SK-N-SH (cell line): Measurements from ENCODE around the gene ST7L. TPM values are rescaled to one million over a fixed set of nuclear protein-coding genes. Genes with fewer than 3 reads are reported as not detected.

Experiments
- CTCF ChIA-PET: fragments of 300-600, 350-600 bp; formaldehyde crosslinking; extraction: SDS; loops from one replicate; lab custom pipeline; 2021; lab: Yijun Ruan, JAX
- POLR2A ChIA-PET: fragments of 350-600 bp; sonication (Branson Sonifier 250); formaldehyde crosslinking; extraction: SDS; loops from one replicate; lab custom pipeline; 2020; ENCODE audit warnings: antibody characterized with exemption, inconsistent platforms; lab: Yijun Ruan, JAX
- DNase-seq: peaks from one replicate; pipeline ENCODE4 v3.0.0; 2012
- H2AFZ ChIP-seq: fragments of 200-600 bp; sonication (generic); 2 replicates; pipeline ENCODE4 v1.8.1; 2016; ENCODE audit warnings: antibody characterized with exemption, mild to moderate bottlenecking, low read depth
- H3F3A ChIP-seq: fragments of 200-600 bp; sonication (generic); replicated peaks from 2 replicates; pipeline ENCODE3; 2016; ENCODE audit warnings: antibody characterized with exemption, mild to moderate bottlenecking; ENCODE audit not compliant: insufficient read depth
- H3K27ac ChIP-seq, 2 experiments: fragments of 200-500 bp in 1 of 2; fragments of 200-600 bp in 1 of 2; sonication (Bioruptor generic) in 1 of 2; sonication (generic), shearing (Covaris generic) in 1 of 2; 2 replicates each; pipeline versions ENCODE4 v1.5.1 to v1.6.1; 2014 to 2016; ENCODE audit warnings: low read depth in 2 of 2, inconsistent platforms in 1 of 2, low read length in 1 of 2, mild to moderate bottlenecking in 1 of 2, mixed read lengths in 1 of 2
- H3K27me3 ChIP-seq: fragments of 200-600 bp; sonication (generic), shearing (Covaris generic); 2 replicates; pipeline ENCODE4 v1.6.1; 2016; ENCODE audit warnings: mixed run types; ENCODE audit not compliant: insufficient read depth
- H3K36me3 ChIP-seq, 2 experiments: fragments of 200-500 bp in 1 of 2; fragments of 200-600 bp in 1 of 2; sonication (Bioruptor generic) in 1 of 2; sonication (generic) in 1 of 2; replicated peaks in 1 of 2; 2 replicates each; pipeline versions ENCODE3 to v1.5.1; 2014 to 2016; ENCODE audit warnings: low read length in 1 of 2, mild to moderate bottlenecking in 1 of 2; ENCODE audit not compliant: insufficient read depth in 2 of 2, control insufficient read depth in 1 of 2
- H3K4me1 ChIP-seq, 2 experiments: fragments of 200-500 bp in 1 of 2; fragments of 200-600 bp in 1 of 2; sonication (Bioruptor generic) in 1 of 2; sonication (generic), shearing (Covaris generic) in 1 of 2; 2 replicates each; pipeline versions ENCODE4 v1.5.1 to v1.6.1; 2014 to 2016; ENCODE audit warnings: low read depth in 1 of 2, low read length in 1 of 2, mixed run types in 1 of 2; ENCODE audit not compliant: insufficient read depth in 2 of 2, control insufficient read depth in 1 of 2
- H3K4me2 ChIP-seq: fragments of 200-600 bp; sonication (generic), shearing (Covaris generic); 2 replicates; pipeline ENCODE4 v1.6.1; 2017; ENCODE audit warnings: mixed run types
- H3K4me3 ChIP-seq, 2 experiments: fragments of 200-500 bp in 1 of 2; fragments of 200-600 bp in 1 of 2; sonication (Bioruptor generic) in 1 of 2; sonication (generic), shearing (Covaris generic) in 1 of 2; 2 replicates each; pipeline versions ENCODE4 v1.5.1 to v1.8.1; 2014 to 2016; ENCODE audit warnings: low read depth in 2 of 2, inconsistent platforms in 1 of 2, low read length in 1 of 2, mild to moderate bottlenecking in 1 of 2, mixed read lengths in 1 of 2, moderate library complexity in 1 of 2
- H3K79me2 ChIP-seq: fragments of 200-600 bp; sonication (generic); 2 replicates; pipeline ENCODE4 v1.8.1; 2017; ENCODE audit warnings: mild to moderate bottlenecking; ENCODE audit not compliant: insufficient read depth
- H3K9ac ChIP-seq: fragments of 200-600 bp; sonication (generic); 2 replicates; pipeline ENCODE4 v1.6.1; 2017; ENCODE audit warnings: mixed run types
- H3K9me2 ChIP-seq: fragments of 200-600 bp; sonication (generic); 2 replicates; pipeline ENCODE4 v1.6.1; 2017; ENCODE audit warnings: mixed run types
- H3K9me3 ChIP-seq: fragments of 200-600 bp; sonication (generic); 2 replicates; pipeline ENCODE4 v1.6.1; 2017; ENCODE audit warnings: mixed run types, mild to moderate bottlenecking, moderate library complexity
- H4K20me1 ChIP-seq: fragments of 200-600 bp; sonication (generic); 2 replicates; pipeline ENCODE4 v1.6.1; 2017; ENCODE audit warnings: mild to moderate bottlenecking, mixed run types; ENCODE audit not compliant: insufficient read depth
- CHD2 ChIP-seq: fragments of 150-350 bp; IDR thresholded peaks from 2 replicates; pipeline ENCODE4 v1.6.1; 2018; ENCODE audit warnings: low read length; ENCODE audit not compliant: partially characterized antibody
- ELF1 ChIP-seq: IDR thresholded peaks from 2 replicates; pipeline ENCODE4 v1.4.0; 2012
- FOXJ3 ChIP-seq: sonication (generic); formaldehyde crosslinking; IDR thresholded peaks from 2 replicates; pipeline ENCODE4 v1.5.1; 2020; ENCODE audit warnings: mild to moderate bottlenecking, missing genetic modification reagents
- FOXM1 ChIP-seq: IDR thresholded peaks from 2 replicates; pipeline ENCODE4 v1.4.0; 2012; ENCODE audit warnings: low read depth, mild to moderate bottlenecking
- GATA2 ChIP-seq: sonication (generic); formaldehyde crosslinking; IDR thresholded peaks from 2 replicates; pipeline ENCODE4 v1.5.0; 2020; ENCODE audit warnings: mild to moderate bottlenecking, missing genetic modification reagents
- JUND ChIP-seq: IDR thresholded peaks from 2 replicates; pipeline ENCODE4 v1.4.0; 2012
- MEF2A ChIP-seq: IDR thresholded peaks from 2 replicates; pipeline ENCODE4 v1.4.0; 2012; ENCODE audit warnings: low read depth, borderline replicate concordance
- MXI1 ChIP-seq: IDR thresholded peaks from 2 replicates; pipeline ENCODE4 v1.6.1; 2012; ENCODE audit warnings: mild to moderate bottlenecking, low read depth, low read length, improper control_type of control experiment
- NFIC ChIP-seq: IDR thresholded peaks from 2 replicates; pipeline ENCODE4 v1.4.0; 2012; ENCODE audit warnings: borderline replicate concordance
- POLR2AphosphoS5 ChIP-seq: IDR thresholded peaks from 2 replicates; pipeline ENCODE4 v1.6.1; 2012; ENCODE audit warnings: low read depth, low read length
- RAD21 ChIP-seq: IDR thresholded peaks from 2 replicates; pipeline ENCODE4 v1.6.1; 2012; ENCODE audit warnings: mild to moderate bottlenecking, low read length
- RCOR1 ChIP-seq: fragments of 150-350 bp; IDR thresholded peaks from 2 replicates; pipeline ENCODE4 v1.6.1; 2017; ENCODE audit warnings: antibody characterized with exemption, low read length
- RXRA ChIP-seq: IDR thresholded peaks from 2 replicates; pipeline ENCODE4 v1.4.0; 2012; ENCODE audit warnings: low read depth, mild to moderate bottlenecking, borderline replicate concordance
- TCF12 ChIP-seq: IDR thresholded peaks from 2 replicates; pipeline ENCODE4 v1.4.0; 2012
- YY1 ChIP-seq: IDR thresholded peaks from 2 replicates; pipeline ENCODE4 v1.4.0; 2012; ENCODE audit warnings: low read depth, mild to moderate bottlenecking
- WGBS: methylation state at CpG from one replicate; pipeline ENCODE4 v1.1.6; 2017; ENCODE audit warnings: low lambda C conversion rate; 5-methylcytosine and 5-hydroxymethylcytosine counted together
- polyA plus RNA-seq, 3 experiments: library from polyadenylated mRNA; depleted of rRNA; stranded (reverse); fragments of >200 nt; gene quantifications; 2 replicates each; pipeline ENCODE4 v1.2.3, GENCODE V29; 2012
- TF ChIP-seq, protein P1 (sequence below): fragments of 200-600 bp; sonication (generic); IDR thresholded peaks from 2 replicates; pipeline ENCODE4 v1.6.1; 2017; ENCODE audit warnings: antibody characterized with exemption, mild to moderate bottlenecking, moderate library complexity
- TF ChIP-seq, protein P2 (sequence below): IDR thresholded peaks from 2 replicates; pipeline ENCODE4 v1.6.1; 2012; ENCODE audit warnings: mild to moderate bottlenecking, low read depth, low read length, moderate library complexity
- TF ChIP-seq, protein P3 (sequence below): IDR thresholded peaks from 2 replicates; pipeline ENCODE4; 2012
- TF ChIP-seq, protein P4 (sequence below): IDR thresholded peaks from 2 replicates; pipeline ENCODE4 v1.4.0; 2012; ENCODE audit warnings: low read depth, borderline replicate concordance
- TF ChIP-seq, protein P5 (sequence below): IDR thresholded peaks from 2 replicates; pipeline ENCODE4 v1.4.0; 2012; ENCODE audit warnings: low read depth
- TF ChIP-seq, protein P6 (sequence below): IDR thresholded peaks from 2 replicates; pipeline ENCODE4 v1.4.0; 2012; ENCODE audit warnings: low read depth, borderline replicate concordance

ST7L gene
- polyA plus RNA-seq, 1 of the 3 experiments (the other 2 are of a cell fraction) = 17.9 TPM

DNA sequence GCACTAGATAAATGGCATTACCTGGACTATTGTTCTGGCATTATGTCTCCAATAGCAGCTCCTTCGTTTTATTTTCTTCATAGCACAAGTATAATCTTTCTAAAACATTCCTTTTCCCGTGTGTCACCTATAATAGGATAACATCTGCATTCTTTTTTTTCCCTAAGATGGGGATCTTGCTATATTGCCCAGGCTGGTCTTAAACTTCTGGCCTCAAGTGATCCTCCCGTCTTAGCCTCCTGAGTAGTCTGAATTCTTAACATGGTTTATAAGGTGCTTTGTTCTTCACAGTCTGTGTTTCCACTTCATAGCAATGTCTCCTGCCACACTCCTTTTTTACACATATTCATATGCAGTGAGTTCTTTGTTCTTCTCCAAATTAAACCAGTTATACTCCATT, 46.9 kb upstream of the ST7L start (continued):
- TF ChIP-seq, protein P1, sequence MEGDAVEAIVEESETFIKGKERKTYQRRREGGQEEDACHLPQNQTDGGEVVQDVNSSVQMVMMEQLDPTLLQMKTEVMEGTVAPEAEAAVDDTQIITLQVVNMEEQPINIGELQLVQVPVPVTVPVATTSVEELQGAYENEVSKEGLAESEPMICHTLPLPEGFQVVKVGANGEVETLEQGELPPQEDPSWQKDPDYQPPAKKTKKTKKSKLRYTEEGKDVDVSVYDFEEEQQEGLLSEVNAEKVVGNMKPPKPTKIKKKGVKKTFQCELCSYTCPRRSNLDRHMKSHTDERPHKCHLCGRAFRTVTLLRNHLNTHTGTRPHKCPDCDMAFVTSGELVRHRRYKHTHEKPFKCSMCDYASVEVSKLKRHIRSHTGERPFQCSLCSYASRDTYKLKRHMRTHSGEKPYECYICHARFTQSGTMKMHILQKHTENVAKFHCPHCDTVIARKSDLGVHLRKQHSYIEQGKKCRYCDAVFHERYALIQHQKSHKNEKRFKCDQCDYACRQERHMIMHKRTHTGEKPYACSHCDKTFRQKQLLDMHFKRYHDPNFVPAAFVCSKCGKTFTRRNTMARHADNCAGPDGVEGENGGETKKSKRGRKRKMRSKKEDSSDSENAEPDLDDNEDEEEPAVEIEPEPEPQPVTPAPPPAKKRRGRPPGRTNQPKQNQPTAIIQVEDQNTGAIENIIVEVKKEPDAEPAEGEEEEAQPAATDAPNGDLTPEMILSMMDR = no peak
- TF ChIP-seq RXRA (no peak), YY1 (no peak)
- TF ChIP-seq, protein P2, sequence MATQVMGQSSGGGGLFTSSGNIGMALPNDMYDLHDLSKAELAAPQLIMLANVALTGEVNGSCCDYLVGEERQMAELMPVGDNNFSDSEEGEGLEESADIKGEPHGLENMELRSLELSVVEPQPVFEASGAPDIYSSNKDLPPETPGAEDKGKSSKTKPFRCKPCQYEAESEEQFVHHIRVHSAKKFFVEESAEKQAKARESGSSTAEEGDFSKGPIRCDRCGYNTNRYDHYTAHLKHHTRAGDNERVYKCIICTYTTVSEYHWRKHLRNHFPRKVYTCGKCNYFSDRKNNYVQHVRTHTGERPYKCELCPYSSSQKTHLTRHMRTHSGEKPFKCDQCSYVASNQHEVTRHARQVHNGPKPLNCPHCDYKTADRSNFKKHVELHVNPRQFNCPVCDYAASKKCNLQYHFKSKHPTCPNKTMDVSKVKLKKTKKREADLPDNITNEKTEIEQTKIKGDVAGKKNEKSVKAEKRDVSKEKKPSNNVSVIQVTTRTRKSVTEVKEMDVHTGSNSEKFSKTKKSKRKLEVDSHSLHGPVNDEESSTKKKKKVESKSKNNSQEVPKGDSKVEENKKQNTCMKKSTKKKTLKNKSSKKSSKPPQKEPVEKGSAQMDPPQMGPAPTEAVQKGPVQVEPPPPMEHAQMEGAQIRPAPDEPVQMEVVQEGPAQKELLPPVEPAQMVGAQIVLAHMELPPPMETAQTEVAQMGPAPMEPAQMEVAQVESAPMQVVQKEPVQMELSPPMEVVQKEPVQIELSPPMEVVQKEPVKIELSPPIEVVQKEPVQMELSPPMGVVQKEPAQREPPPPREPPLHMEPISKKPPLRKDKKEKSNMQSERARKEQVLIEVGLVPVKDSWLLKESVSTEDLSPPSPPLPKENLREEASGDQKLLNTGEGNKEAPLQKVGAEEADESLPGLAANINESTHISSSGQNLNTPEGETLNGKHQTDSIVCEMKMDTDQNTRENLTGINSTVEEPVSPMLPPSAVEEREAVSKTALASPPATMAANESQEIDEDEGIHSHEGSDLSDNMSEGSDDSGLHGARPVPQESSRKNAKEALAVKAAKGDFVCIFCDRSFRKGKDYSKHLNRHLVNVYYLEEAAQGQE = no peak
- TF ChIP-seq, protein P3, sequence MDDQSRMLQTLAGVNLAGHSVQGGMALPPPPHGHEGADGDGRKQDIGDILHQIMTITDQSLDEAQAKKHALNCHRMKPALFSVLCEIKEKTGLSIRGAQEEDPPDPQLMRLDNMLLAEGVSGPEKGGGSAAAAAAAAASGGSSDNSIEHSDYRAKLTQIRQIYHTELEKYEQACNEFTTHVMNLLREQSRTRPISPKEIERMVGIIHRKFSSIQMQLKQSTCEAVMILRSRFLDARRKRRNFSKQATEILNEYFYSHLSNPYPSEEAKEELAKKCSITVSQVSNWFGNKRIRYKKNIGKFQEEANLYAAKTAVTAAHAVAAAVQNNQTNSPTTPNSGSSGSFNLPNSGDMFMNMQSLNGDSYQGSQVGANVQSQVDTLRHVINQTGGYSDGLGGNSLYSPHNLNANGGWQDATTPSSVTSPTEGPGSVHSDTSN = no peak
- TF ChIP-seq, protein P4, sequence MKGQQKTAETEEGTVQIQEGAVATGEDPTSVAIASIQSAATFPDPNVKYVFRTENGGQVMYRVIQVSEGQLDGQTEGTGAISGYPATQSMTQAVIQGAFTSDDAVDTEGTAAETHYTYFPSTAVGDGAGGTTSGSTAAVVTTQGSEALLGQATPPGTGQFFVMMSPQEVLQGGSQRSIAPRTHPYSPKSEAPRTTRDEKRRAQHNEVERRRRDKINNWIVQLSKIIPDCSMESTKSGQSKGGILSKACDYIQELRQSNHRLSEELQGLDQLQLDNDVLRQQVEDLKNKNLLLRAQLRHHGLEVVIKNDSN = no peak
- TF ChIP-seq, all 33 proteins: peak for 0

DNA sequence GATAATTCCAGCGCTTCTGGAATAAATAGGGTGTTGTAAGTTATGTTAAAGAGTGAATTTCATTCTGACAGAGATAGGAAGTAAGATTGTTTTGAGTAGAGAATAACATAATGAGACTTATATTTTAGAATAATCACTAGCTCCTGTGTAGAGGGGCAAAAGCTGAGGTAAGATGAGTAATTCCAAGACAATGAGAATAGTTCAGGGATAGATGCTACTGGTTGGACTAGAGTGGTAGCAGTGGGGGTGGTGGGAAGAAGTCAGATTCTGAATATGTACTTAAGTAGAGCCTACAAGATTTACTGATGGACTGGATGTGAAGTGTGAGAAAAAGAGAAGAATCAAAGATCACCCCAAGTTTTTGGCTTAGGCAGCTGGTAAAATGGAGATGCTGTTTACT, 32.3 kb upstream of the ST7L start:
- Histone ChIP-seq H3K9me2 (no peaks in the 10 kb centered on the region), H4K20me1 (peaks cover 14% of the 10 kb centered on the region; the same call in 1 of the 2 replicates), H3K9me3 (no peaks in the 10 kb centered on the region), H3K27ac (no peak overlapping the region), H3K9ac (no peak overlapping the region), H3K4me2 (no peak overlapping the region), H3K36me3 (peaks cover 64 to 76% of the 10 kb centered on the region in 2 experiments), H3F3A (peaks cover 10% of the 10 kb centered on the region), H3K4me1 (no peaks in the 10 kb centered on the region; a peak in 1 of 4 replicates), H3K79me2 (peaks cover 85% of the 10 kb centered on the region), H3K4me3 (no peak overlapping the region), H3K27me3 (no peaks in the 10 kb centered on the region), H2AFZ (no peak overlapping the region)
- ChIA-PET CTCF (no interaction called here), POLR2A (no interaction called here)
- WGBS = 100% methylated on average over 1 of the region's 1 CpG
- no peak for DNase-seq
- TF ChIP-seq GATA2 (CRISPR knock-in tag) (no peak), MEF2A (no peak), TCF12 (no peak), JUND (no peak), MXI1 (no peak), POLR2AphosphoS5 (no peak), CHD2 (no peak), RXRA (no peak), NFIC (no peak), RAD21 (no peak), ELF1 (no peak), FOXJ3 (CRISPR knock-in tag) (no peak), RCOR1 (no peak), FOXM1 (no peak)
- TF ChIP-seq, protein P5, sequence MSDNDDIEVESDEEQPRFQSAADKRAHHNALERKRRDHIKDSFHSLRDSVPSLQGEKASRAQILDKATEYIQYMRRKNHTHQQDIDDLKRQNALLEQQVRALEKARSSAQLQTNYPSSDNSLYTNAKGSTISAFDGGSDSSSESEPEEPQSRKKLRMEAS = no peak
- TF ChIP-seq, protein P6, sequence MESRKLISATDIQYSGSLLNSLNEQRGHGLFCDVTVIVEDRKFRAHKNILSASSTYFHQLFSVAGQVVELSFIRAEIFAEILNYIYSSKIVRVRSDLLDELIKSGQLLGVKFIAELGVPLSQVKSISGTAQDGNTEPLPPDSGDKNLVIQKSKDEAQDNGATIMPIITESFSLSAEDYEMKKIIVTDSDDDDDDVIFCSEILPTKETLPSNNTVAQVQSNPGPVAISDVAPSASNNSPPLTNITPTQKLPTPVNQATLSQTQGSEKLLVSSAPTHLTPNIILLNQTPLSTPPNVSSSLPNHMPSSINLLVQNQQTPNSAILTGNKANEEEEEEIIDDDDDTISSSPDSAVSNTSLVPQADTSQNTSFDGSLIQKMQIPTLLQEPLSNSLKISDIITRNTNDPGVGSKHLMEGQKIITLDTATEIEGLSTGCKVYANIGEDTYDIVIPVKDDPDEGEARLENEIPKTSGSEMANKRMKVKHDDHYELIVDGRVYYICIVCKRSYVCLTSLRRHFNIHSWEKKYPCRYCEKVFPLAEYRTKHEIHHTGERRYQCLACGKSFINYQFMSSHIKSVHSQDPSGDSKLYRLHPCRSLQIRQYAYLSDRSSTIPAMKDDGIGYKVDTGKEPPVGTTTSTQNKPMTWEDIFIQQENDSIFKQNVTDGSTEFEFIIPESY = no peak
